Fibroblast of the conjunctiva (primary cell): Measurements from ENCODE around the gene ANP32E.

Experiments used
- DNase-seq: peaks from one replicate; pipeline ENCODE4 v3.0.0-alpha.2; 2010; ENCODE audit warnings: low read depth

Gene ANP32E

GRCh38 chr1:150235852-150236613, at the start of gene ANP32E:
TSS of gene ANP32E (minus strand) at chr1:150236112. CDS start at chr1:150235786, 326 bp downstream.
- DNase-seq, result peak; percentile 99

GRCh38 chr1:150283260-150283659, 47.3 kb upstream of the ANP32E start:
- DNase-seq, result no peak

- no peak for DNase-seq
Measured at GRCh38 chr1:150282558-150282958, 46.6 kb upstream of the ANP32E start.

GRCh38 chr1:150281758-150282557, 46.0 kb upstream of the ANP32E start, which contains the start of gene CIART:
TSS of gene CIART (plus strand) at chr1:150282554. CDS start at chr1:150283268, 714 bp downstream.
- DNase-seq, result peak; percentile 96

- DNase-seq, result peak; percentile 51
Measured at GRCh38 chr1:150281221-150281757, 45.4 kb upstream of the ANP32E start.

GRCh38 chr1:150280138-150280707, 44.3 kb upstream of the ANP32E start:
- DNase-seq, result no peak

- no peak for DNase-seq
Measured at GRCh38 chr1:150273311-150273710, 37.4 kb upstream of the ANP32E start.

GRCh38 chr1:150271291-150271959, 35.5 kb upstream of the ANP32E start:
- no peak for DNase-seq

- no peak for DNase-seq
Measured at GRCh38 chr1:150269451-150269850, 33.5 kb upstream of the ANP32E start.

- DNase-seq, result peak; percentile 92
Measured at GRCh38 chr1:150268705-150269403, 32.9 kb upstream of the ANP32E start, which contains the start of gene APH1A. TSS of gene APH1A (minus strand) at chr1:150269016. CDS start at chr1:150268810, 206 bp downstream.

- no peak for DNase-seq
Measured at GRCh38 chr1:150268340-150268704, 32.4 kb upstream of the ANP32E start.

GRCh38 chr1:150267896-150268295, 32.0 kb upstream of the ANP32E start:
- DNase-seq, result no peak

GRCh38 chr1:150263549-150263948, 27.6 kb upstream of the ANP32E start:
- DNase-seq, result no peak

GRCh38 chr1:150262388-150263320, 26.7 kb upstream of the ANP32E start:
- DNase-seq, result no peak

GRCh38 chr1:150261367-150261766, 25.5 kb upstream of the ANP32E start:
- DNase-seq, result no peak

GRCh38 chr1:150259758-150260669, 24.1 kb upstream of the ANP32E start:
- DNase-seq, result no peak

- DNase-seq, result no peak
Measured at GRCh38 chr1:150259217-150259616, 23.3 kb upstream of the ANP32E start.

GRCh38 chr1:150257624-150258585, 22.0 kb upstream of the ANP32E start, which contains the start of gene CA14:
TSS of gene CA14 (plus strand) at chr1:150257774. CDS start at chr1:150258129, 355 bp downstream.
- DNase-seq, result no peak
